KMS-11 (cell line): ENCODE data around the gene TAF6.

Experiments used
- H2AFZ ChIP-seq: fragments of 200-600 bp; sonication (generic); 2 replicates; pipeline ENCODE4 v1.6.1; 2016; ENCODE audit warnings: antibody characterized with exemption, mixed run types, low read depth
- H3K27ac ChIP-seq: fragments of 200-600 bp; sonication (generic); 2 replicates; pipeline ENCODE4 v1.6.1; 2016; ENCODE audit warnings: mild to moderate bottlenecking, mixed run types
- H3K27me3 ChIP-seq: fragments of 200-600 bp; sonication (generic); 2 replicates; pipeline ENCODE4 v1.6.1; 2017; ENCODE audit warnings: mild to moderate bottlenecking, low read depth, mixed run types, moderate library complexity; ENCODE audit not compliant: insufficient read depth
- H3K36me3 ChIP-seq: fragments of 200-600 bp; sonication (generic); 2 replicates; pipeline ENCODE4 v1.6.1; 2017; ENCODE audit warnings: mild to moderate bottlenecking, mixed run types; ENCODE audit not compliant: insufficient read depth
- H3K4me1 ChIP-seq: fragments of 200-600 bp; sonication (generic); 2 replicates; pipeline ENCODE4 v1.6.1; 2016; ENCODE audit warnings: mild to moderate bottlenecking, low read depth, mixed run types; ENCODE audit not compliant: poor library complexity, severe bottlenecking
- H3K4me2 ChIP-seq: fragments of 200-600 bp; sonication (generic); 2 replicates; pipeline ENCODE4 v1.7.0; 2016; ENCODE audit warnings: mild to moderate bottlenecking, mixed run types
- H3K4me3 ChIP-seq: fragments of 200-600 bp; sonication (generic); IDR thresholded peaks from 2 replicates; pipeline ENCODE4 v1.6.1; 2017; ENCODE audit warnings: low read depth, low read length, mixed read lengths; ENCODE audit not compliant: insufficient read depth
- H3K79me2 ChIP-seq: fragments of 200-600 bp; sonication (generic); 2 replicates; pipeline ENCODE4 v1.6.1; 2016; ENCODE audit warnings: low read depth, mixed run types; ENCODE audit not compliant: insufficient read depth
- H3K9ac ChIP-seq: fragments of 200-600 bp; sonication (generic); 2 replicates; pipeline ENCODE4 v1.6.1; 2016; ENCODE audit warnings: mild to moderate bottlenecking, mixed run types
- H4K20me1 ChIP-seq: fragments of 200-600 bp; sonication (generic); 2 replicates; pipeline ENCODE4 v1.6.1; 2016; ENCODE audit warnings: mild to moderate bottlenecking, mixed run types; ENCODE audit not compliant: insufficient read depth
- TF ChIP-seq, protein P1 (sequence below): fragments of 200-600 bp; sonication (generic); conservative IDR thresholded peaks from 2 replicates; pipeline ENCODE4 v1.6.1; 2017; ENCODE audit warnings: low read depth, mild to moderate bottlenecking, antibody characterized with exemption, low read length, moderate library complexity, mixed read lengths

TAF6 gene

DNA sequence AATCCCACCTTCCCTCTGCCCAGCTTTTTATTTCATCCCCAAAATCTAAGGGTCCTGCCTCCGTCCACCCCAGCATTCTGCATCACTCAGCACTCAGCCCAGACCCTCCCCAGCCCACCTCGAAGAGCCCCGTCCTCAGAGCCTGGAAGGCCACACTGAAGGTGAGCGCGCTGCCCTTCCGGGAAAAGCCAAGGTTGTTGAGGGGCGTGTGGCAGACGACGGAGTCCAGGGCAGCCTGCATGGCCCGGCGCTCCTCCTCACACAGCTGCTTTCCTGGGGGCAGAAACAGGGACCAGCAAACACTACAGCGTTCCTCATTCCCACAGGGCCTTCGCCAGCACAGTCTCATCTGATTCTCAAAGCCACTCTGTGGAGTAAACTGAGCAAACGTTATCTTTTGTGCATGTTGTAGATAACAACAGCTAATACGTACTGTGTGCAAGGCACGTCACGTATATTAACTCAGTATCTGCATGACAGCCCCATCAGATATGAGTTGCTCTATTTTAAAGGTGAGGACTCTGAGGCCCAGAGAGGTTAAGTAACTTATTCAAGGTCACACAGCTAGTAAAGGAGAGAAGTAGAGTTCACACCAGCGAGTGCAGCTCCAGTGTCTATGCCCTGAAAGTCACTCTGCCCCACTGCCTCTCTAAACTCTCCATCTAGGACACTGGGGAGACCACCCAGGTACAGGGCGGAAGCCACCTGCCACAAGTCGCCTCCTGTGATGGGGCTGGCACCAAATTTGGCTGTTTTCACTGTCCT is 36.6 kb upstream of the TAF6 start:
- TF ChIP-seq, protein P1, sequence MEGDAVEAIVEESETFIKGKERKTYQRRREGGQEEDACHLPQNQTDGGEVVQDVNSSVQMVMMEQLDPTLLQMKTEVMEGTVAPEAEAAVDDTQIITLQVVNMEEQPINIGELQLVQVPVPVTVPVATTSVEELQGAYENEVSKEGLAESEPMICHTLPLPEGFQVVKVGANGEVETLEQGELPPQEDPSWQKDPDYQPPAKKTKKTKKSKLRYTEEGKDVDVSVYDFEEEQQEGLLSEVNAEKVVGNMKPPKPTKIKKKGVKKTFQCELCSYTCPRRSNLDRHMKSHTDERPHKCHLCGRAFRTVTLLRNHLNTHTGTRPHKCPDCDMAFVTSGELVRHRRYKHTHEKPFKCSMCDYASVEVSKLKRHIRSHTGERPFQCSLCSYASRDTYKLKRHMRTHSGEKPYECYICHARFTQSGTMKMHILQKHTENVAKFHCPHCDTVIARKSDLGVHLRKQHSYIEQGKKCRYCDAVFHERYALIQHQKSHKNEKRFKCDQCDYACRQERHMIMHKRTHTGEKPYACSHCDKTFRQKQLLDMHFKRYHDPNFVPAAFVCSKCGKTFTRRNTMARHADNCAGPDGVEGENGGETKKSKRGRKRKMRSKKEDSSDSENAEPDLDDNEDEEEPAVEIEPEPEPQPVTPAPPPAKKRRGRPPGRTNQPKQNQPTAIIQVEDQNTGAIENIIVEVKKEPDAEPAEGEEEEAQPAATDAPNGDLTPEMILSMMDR: no peak
- peaks cover 17% of the 10 kb centered on the region for H3K4me1 ChIP-seq
- H3K27ac ChIP-seq: no peak overlapping the region
- no peak overlapping the region for H2AFZ ChIP-seq
- no peaks in the 10 kb centered on the region for H4K20me1 ChIP-seq
- no peaks in the 10 kb centered on the region; the same call in 1 of the 2 replicates for H3K36me3 ChIP-seq
- H3K9ac ChIP-seq: no peak overlapping the region
- peaks cover 7% of the 10 kb centered on the region; the same call in 1 of the 2 replicates for H3K27me3 ChIP-seq
- no peak overlapping the region for H3K4me2 ChIP-seq
- no peaks in the 10 kb centered on the region; the same call in 1 of the 2 replicates for H3K79me2 ChIP-seq
- H3K4me3 ChIP-seq: no peak overlapping the region

DNA sequence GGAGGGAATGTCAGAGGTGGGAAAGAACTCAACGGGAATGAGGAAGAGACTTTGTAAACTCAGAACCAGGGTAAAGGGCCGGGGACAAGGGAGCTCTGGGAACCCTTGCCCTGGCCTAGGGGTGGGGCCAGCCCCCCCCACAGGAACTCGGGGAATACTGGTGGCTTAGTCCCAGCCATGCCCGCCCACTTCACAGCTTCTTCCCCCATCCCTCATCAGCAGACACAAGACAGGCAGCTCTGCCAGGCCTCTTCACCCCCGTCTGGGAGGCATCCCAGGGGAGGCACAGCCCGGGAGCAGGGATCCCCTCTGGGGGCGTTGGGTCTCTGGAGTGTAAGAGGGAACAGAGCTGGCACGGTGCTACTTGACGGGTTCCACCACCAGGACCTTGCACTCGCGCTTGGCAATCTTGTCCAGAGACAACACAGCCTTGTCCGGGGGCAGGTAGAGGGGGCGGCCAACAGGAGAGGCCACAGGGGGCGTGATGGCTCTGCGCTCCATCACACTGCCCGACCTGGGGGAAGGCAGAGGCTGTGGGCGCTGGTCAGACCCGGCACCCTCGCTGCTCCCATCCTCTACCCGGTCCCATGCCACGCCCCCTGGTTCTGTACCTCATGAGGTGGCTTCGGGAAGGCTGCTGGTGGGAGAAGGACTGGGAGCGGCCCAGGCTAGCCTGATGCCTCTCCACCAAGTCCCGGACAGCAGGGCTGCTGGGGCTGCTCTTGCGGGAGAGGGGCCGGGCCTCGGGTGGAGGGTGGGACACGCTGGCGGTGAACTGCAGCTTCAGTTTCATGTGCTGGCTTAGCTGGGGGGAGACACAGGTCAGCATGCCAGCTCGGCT is 35.7 kb upstream of the TAF6 start:
- Histone ChIP-seq H3K9ac (no peak overlapping the region), H3K36me3 (no peaks in the 10 kb centered on the region; the same call in 1 of the 2 replicates), H3K4me1 (peaks cover 22% of the 10 kb centered on the region), H2AFZ (no peak overlapping the region), H3K79me2 (no peaks in the 10 kb centered on the region; the same call in 1 of the 2 replicates), H3K4me2 (no peak overlapping the region), H3K4me3 (no peak overlapping the region), H3K27me3 (no peaks in the 10 kb centered on the region), H4K20me1 (no peaks in the 10 kb centered on the region), H3K27ac (no peak overlapping the region)
- TF ChIP-seq, protein P1: no peak

DNA sequence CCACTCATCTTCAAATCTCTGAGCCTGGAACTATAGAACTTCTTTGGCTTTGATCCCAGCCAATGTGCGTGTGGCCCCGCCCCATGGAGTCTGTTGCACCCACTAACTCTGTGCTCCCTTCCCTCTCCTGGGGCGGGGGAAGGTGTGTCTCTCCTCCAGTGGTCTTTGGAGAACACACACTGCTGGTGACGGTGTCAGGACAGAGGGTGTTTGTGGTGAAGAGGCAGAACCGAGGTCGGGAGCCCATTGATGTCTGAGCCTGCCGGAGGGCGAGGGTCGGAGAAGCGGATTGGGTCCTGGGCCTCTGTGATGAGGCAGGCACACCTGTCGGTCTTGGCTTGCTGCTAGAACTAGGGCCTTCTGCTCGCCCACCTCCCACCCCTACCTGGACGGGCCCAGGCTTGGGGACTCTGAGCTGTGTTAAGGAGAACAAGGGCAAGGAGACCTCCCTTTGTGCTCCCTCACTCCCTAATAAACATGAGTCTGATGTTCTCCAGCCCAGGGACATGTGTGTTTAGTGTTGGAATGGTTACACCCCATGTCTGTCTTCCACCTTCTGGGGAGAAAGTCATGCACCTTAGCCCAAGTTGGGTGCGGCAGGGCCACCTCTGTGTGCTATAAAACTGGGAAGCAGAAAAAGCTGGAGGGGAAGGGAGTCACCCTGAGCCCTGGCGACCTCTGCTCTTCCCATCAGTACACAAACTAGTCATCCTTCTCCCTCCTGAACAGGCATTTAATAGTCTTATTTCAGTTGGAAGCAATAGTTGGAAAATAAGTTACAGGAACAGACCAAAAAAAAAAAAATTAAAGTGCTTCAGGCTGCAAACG is 34.8 kb upstream of the TAF6 start:
- peaks cover 24% of the 10 kb centered on the region for H3K4me1 ChIP-seq
- H3K9ac ChIP-seq: no peak overlapping the region
- no peaks in the 10 kb centered on the region for H4K20me1 ChIP-seq
- H3K79me2 ChIP-seq: no peaks in the 10 kb centered on the region; the same call in 1 of the 2 replicates
- no peak overlapping the region for H3K27ac ChIP-seq
- TF ChIP-seq, protein P1: no peak
- H3K4me2 ChIP-seq: no peak overlapping the region
- H3K36me3 ChIP-seq: no peaks in the 10 kb centered on the region; the same call in 1 of the 2 replicates
- H3K27me3 ChIP-seq: no peaks in the 10 kb centered on the region
- no peak overlapping the region for H3K4me3 ChIP-seq
- H2AFZ ChIP-seq: no peak overlapping the region
